ENCODE measurements around the gene ERCC6L2. TPM values are rescaled to one million over a fixed set of nuclear protein-coding genes. Genes with fewer than 3 reads are reported as not detected.

Gene ERCC6L2
- total and polyA plus RNA-seq, 9 of the 15 experiments (the other 6 are each of a cell fraction or from before 2014, with no cell fraction given) = 7.8 to 42.8 (median 23.6) TPM

GRCh38 chr9:95874989-95875304, 544 bp upstream of the ERCC6L2 start (continued):
- no peak for TF ChIP-seq ZNF407 (IDR thresholded peaks at IDR 0.05; ENCODE audit: low read depth)
- TF ChIP-seq ZNF512 (tag; IDR thresholded peaks at IDR 0.05) = no peak
- no peak for TF ChIP-seq ZBTB8A (IDR thresholded peaks at IDR 0.05; ENCODE audit: partially characterized antibody)
- TF ChIP-seq TARDBP (IDR thresholded peaks at IDR 0.05) = no peak
- TF ChIP-seq ZNF436 (CRISPR knock-in tag; IDR thresholded peaks at IDR 0.05) = no peak
- TF ChIP-seq SAFB2 (IDR thresholded peaks at IDR 0.05; ENCODE audit: borderline replicate concordance, low read depth, low read length, severe bottlenecking) = no peak
- TF ChIP-seq MGA (IDR thresholded peaks at IDR 0.05) = no peak; the same call in 1 of the 2 replicates

Measured in K562 (cell line).